GM12865 (cell line): ENCODE measurements around the gene TRPV5.

Experiments
- DNase-seq: peaks from one replicate; pipeline ENCODE4 v3.0.0; 2010; ENCODE audit warnings: low read depth
- H3K4me3 ChIP-seq: 2 replicates; pipeline ENCODE4 v1.5.1; 2011; ENCODE audit warnings: mild to moderate bottlenecking, low read depth, low read length, control low read depth
- CTCF ChIP-seq: IDR thresholded peaks from 2 replicates; pipeline ENCODE4 v1.5.1; 2011; ENCODE audit warnings: low read length, control low read depth, low read depth, inconsistent platforms; ENCODE audit not compliant: insufficient read depth; ENCODE audit errors: missing control alignments

The TRPV5 gene

GRCh38 chr7:142934056-142934455 is 510 bp upstream of the TRPV5 start:
- H3K4me3 ChIP-seq: no peak overlapping the region
- TF ChIP-seq CTCF: no peak
- DNase-seq: no peak

DNA sequence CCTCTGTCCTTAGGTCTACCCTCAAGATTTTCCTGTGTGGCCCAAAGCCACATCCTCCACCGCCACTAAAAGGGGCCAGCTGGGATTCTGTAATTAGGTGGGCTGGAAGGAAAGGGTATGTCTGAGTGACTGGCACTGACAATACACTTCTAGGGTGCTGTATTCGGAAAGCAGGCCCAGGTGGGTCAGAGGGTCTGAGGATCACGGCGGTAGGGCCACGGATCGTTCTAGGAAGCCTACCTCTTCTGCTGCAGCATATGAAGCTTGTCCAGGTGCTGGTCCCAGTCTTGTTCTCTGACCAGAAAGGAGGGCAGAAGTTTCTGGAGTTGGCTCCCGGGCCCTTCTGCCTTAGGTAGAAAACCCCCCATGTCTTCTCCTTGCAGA is 462 bp downstream of the TRPV5 start:
- no peak overlapping the region for H3K4me3 ChIP-seq
- TF ChIP-seq CTCF: no peak
- no peak for DNase-seq

DNA sequence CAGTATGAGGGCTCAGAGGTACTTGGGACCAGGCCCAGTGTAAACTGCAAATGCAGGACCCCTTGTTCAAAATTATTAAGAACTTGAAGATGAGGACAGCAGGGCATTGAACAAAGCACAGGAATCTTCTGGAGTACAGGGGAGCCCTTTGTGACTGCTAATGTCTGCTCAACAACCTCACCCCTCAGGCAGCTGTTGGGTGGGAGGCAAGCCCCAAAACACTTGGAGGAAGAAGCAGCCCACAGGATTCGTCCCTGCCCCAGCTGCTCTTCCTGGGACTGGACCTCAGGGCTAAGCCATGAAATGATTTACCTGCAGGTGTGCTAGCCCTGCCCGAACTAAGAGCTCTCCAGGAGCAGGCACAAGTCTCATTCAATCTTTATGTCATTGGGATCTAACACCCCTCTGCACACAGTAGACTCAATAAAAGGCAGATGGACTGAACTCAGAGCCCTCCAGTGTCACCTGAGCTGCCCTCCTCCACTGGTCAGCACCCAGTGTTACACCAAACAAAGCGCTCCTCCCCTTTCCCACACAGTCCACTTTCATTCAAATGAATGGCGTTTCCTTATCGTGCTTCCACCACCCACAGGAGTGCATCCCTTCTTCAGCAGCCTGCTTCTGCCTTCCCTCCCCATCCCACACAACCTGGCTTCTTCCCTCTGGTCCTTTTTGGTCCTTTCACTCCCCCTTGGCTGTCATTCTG is 1.0 kb downstream of the TRPV5 start:
- no peak for DNase-seq
- H3K4me3 ChIP-seq: no peak overlapping the region
- no peak for TF ChIP-seq CTCF

DNA sequence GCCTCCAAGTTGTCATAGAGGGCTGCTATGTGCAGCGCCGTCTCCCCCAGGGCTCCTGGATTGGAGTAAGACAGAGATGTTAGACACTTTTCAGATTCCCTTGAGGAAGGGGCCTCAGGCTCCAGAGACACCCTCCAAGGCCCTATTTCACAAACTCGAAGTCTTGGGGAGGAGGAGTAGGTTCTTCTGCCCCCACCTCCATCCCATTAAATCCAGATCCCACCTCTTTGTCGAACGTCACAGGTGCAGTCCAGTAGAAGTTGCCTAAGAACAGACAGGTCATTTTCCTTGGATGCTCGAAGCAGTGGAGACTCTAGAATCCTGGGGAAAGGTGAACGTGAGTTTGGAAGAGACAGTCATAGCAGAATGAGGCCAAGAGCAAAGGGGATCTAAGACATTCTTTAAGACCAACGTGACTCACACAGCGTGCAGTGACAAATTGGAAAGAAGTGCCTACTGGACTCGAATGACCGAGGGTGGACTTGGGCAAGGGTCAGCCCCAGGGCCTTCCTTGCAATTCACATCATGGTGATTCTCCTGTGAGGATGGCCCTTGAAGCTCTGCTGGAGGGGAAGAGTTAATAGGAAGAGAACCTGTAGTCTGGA is 3.3 kb downstream of the TRPV5 start:
- no peak for DNase-seq
- TF ChIP-seq CTCF: no peak
- H3K4me3 ChIP-seq: no peak overlapping the region

- no peak overlapping the region for H3K4me3 ChIP-seq
- no peak for TF ChIP-seq CTCF
- DNase-seq: no peak
These were observed 5.6 kb downstream of the TRPV5 start for GRCh38 chr7:142927949-142928348.

DNA sequence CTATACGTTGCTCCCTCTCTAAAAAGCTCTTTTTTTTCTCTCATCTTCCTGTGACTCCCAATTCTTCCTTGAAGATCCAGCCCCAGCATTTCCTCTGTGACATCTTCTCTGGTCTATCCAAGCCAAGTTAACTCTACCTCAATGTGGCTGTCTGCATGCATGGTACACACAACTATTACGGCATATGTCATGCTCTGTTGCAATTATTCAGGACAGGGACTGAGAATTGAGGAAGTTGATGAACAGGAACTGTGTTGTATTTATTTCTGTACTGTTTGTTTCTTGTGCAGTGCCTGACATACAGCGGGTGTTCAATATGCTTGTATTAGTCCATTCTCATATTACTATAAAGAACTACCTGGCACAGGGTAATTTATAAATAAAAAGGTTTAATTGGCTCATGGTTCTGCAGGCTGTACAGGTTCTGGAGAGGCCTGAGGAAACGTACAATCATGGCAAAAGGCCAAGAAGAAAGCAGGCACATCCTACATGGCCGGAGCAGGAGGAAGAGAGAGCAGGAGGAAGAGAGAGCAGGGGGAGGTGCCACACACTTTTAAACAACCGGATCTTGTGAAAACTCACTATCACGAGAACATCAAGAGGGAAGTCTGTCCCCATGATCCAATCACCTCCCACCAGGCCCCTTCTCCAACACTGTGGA is 6.3 kb downstream of the TRPV5 start:
- DNase-seq: no peak
- no peak overlapping the region for H3K4me3 ChIP-seq
- TF ChIP-seq CTCF: no peak
